HUES48 (cell line): ENCODE results near the gene LRP6.

Experiments used
- H3K27ac ChIP-seq: one replicate; pipeline ENCODE4 v1.7.0; 2013; ENCODE audit warnings: low read depth, low read length, inconsistent platforms
- H3K27me3 ChIP-seq: 2 replicates; pipeline ENCODE4 v1.6.1; 2013; ENCODE audit warnings: mild to moderate bottlenecking, low read length; ENCODE audit not compliant: control insufficient read depth, insufficient read depth
- H3K36me3 ChIP-seq: 2 replicates; pipeline ENCODE4 v1.6.1; 2013; ENCODE audit warnings: low read length; ENCODE audit not compliant: control insufficient read depth, insufficient read depth
- H3K4me1 ChIP-seq: 2 replicates; pipeline ENCODE4 v1.6.1; 2013; ENCODE audit warnings: mild to moderate bottlenecking, low read length; ENCODE audit not compliant: control insufficient read depth, insufficient read depth
- H3K4me3 ChIP-seq: 2 replicates; pipeline ENCODE4 v1.5.1; 2013; ENCODE audit warnings: mild to moderate bottlenecking, low read depth, low read length
- H3K9ac ChIP-seq: 2 replicates; pipeline ENCODE4 v1.6.1; 2013; ENCODE audit warnings: mild to moderate bottlenecking, low read depth, low read length, moderate library complexity
- H3K9me3 ChIP-seq: 2 replicates; pipeline ENCODE4 v1.6.1; 2013; ENCODE audit warnings: low read length; ENCODE audit not compliant: control insufficient read depth, insufficient read depth

LRP6 gene

DNA sequence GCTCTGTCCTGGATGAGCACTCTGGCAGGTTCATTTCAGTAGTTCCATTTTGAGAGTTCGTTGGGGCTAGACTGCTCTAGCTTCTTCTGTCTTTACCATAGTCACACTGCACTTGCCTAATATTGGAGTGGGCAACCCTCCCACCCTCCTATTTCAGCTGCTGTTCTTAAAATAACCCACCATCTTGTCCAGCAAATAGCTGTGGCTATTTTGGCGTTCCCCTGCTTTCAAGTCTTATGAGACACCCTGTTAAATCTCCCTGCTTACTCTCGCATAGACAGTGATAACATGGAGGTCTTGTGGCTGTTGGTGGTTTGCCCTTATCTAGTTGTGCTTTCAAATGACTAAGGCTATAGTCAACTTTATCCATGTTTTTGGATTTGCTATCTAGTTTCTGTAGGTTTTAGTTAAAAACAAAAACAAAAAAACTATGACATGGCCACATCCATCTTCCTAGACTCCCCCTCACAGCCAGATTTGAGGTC, 65.5 kb downstream of the LRP6 start:
- Histone ChIP-seq H3K9me3 (no peaks in the 10 kb centered on the region), H3K27ac (no peak overlapping the region), H3K36me3 (peaks cover 45% of the 10 kb centered on the region), H3K9ac (no peak overlapping the region), H3K27me3 (no peaks in the 10 kb centered on the region), H3K4me1 (no peaks in the 10 kb centered on the region), H3K4me3 (no peak overlapping the region)

DNA sequence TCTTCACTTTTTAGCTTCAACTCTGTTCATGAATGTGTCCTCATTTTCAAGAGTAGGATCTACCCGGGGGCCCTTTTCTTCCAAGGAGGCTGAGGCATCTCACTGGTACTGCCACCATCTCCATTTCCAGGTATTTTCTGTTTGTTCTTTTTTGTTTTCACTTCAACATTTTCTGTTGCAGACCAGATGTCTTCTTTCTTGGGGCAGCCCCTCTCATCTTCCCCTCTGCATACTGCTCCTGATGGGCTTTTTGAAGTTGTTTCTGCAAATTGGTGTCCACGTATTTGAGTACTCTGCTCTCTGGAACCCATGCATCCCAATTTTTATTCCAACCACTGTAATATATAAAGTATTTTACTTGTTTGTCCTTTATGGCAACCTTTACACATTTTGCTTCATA, 66.5 kb downstream of the LRP6 start:
- no peak overlapping the region for H3K4me3 ChIP-seq
- H3K36me3 ChIP-seq = peaks cover 45% of the 10 kb centered on the region
- no peaks in the 10 kb centered on the region for H3K4me1 ChIP-seq
- no peaks in the 10 kb centered on the region for H3K27me3 ChIP-seq
- H3K27ac ChIP-seq = no peak overlapping the region
- H3K9ac ChIP-seq = no peak overlapping the region
- H3K9me3 ChIP-seq = no peaks in the 10 kb centered on the region

- H3K27me3 ChIP-seq = no peaks in the 10 kb centered on the region
- no peak overlapping the region for H3K4me3 ChIP-seq
- H3K27ac ChIP-seq = no peak overlapping the region
- no peak overlapping the region for H3K9ac ChIP-seq
- peaks cover 45% of the 10 kb centered on the region for H3K36me3 ChIP-seq
- no peaks in the 10 kb centered on the region for H3K4me1 ChIP-seq
- no peaks in the 10 kb centered on the region for H3K9me3 ChIP-seq
Observed at GRCh38 chr12:12198124-12198523, 68.7 kb downstream of the LRP6 start.

DNA sequence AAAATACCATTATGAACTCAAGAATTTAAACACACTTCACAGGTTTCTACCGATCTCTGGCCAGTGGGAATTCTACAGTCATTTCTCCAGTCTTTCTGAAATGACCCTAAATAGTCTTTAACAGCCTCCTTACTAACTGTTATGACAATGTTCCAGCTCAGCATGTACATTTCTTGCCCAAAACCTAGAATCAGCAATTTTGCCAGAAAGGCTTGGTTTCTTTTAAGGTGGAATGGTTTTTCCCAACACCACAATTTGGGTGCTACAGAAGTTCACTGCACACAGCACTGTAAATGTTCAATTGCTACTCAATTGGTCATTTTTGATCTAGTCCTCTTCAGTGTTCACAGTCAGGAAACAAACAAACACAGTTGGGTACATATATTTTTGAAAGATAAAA, 69.7 kb downstream of the LRP6 start:
- H3K4me3 ChIP-seq = no peak overlapping the region
- H3K27ac ChIP-seq = no peak overlapping the region
- peaks cover 37% of the 10 kb centered on the region for H3K36me3 ChIP-seq
- H3K9ac ChIP-seq = no peak overlapping the region
- H3K4me1 ChIP-seq = no peaks in the 10 kb centered on the region
- H3K27me3 ChIP-seq = no peaks in the 10 kb centered on the region
- no peaks in the 10 kb centered on the region for H3K9me3 ChIP-seq

DNA sequence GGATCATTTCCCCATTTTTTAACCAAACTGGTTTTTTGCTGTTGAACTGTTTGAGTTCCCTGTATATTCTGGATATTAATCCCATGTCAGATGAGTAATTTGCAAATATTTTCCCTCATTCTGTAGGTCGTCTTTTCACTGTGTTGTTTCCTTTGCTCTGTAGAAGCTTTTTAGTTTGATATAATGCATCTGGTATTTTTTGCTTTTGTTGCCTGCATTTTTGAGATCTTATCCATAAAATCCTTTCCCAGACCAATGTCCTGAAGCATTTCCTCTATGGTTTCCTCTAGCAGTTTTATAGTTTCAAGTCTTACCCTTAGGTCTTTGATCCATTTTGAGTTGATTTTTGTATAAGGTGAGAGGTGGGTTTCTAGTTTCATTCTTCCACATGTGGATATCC, 71.3 kb downstream of the LRP6 start:
- Histone ChIP-seq H3K4me1 (no peaks in the 10 kb centered on the region), H3K9ac (no peak overlapping the region), H3K27ac (no peak overlapping the region), H3K4me3 (no peak overlapping the region), H3K27me3 (no peaks in the 10 kb centered on the region), H3K9me3 (no peaks in the 10 kb centered on the region), H3K36me3 (peaks cover 23% of the 10 kb centered on the region)

GRCh38 chr12:12195081-12195480, 71.8 kb downstream of the LRP6 start:
- no peaks in the 10 kb centered on the region for H3K27me3 ChIP-seq
- no peaks in the 10 kb centered on the region for H3K4me1 ChIP-seq
- no peak overlapping the region for H3K27ac ChIP-seq
- H3K9me3 ChIP-seq = no peaks in the 10 kb centered on the region
- no peak overlapping the region for H3K9ac ChIP-seq
- H3K4me3 ChIP-seq = no peak overlapping the region
- peaks cover 19% of the 10 kb centered on the region for H3K36me3 ChIP-seq

GRCh38 chr12:12194206-12194605, 72.6 kb downstream of the LRP6 start:
- no peak overlapping the region for H3K27ac ChIP-seq
- H3K4me3 ChIP-seq = no peak overlapping the region
- no peaks in the 10 kb centered on the region for H3K9me3 ChIP-seq
- peaks cover 12% of the 10 kb centered on the region for H3K36me3 ChIP-seq
- no peaks in the 10 kb centered on the region for H3K27me3 ChIP-seq
- H3K9ac ChIP-seq = no peak overlapping the region
- H3K4me1 ChIP-seq = no peaks in the 10 kb centered on the region

GRCh38 chr12:12191008-12191407, 75.8 kb downstream of the LRP6 start:
- H3K9me3 ChIP-seq = no peaks in the 10 kb centered on the region
- H3K27me3 ChIP-seq = no peaks in the 10 kb centered on the region
- no peaks in the 10 kb centered on the region; the same call in 1 of the 2 replicates for H3K36me3 ChIP-seq
- no peak overlapping the region for H3K4me3 ChIP-seq
- no peak overlapping the region for H3K9ac ChIP-seq
- H3K27ac ChIP-seq = no peak overlapping the region
- H3K4me1 ChIP-seq = no peaks in the 10 kb centered on the region

- H3K9ac ChIP-seq = no peak overlapping the region
- no peaks in the 10 kb centered on the region for H3K4me1 ChIP-seq
- H3K36me3 ChIP-seq = no peaks in the 10 kb centered on the region; the same call in 1 of the 2 replicates
- no peaks in the 10 kb centered on the region for H3K27me3 ChIP-seq
- H3K9me3 ChIP-seq = no peaks in the 10 kb centered on the region
- no peak overlapping the region for H3K4me3 ChIP-seq
- H3K27ac ChIP-seq = no peak overlapping the region
Observed at GRCh38 chr12:12190087-12190809, 76.6 kb downstream of the LRP6 start.

GRCh38 chr12:12185414-12185813, 81.4 kb downstream of the LRP6 start:
- Histone ChIP-seq H3K27me3 (no peaks in the 10 kb centered on the region), H3K27ac (no peak overlapping the region), H3K4me1 (no peaks in the 10 kb centered on the region; the same call in 1 of the 2 replicates), H3K9ac (no peak overlapping the region), H3K9me3 (no peaks in the 10 kb centered on the region), H3K4me3 (no peak overlapping the region), H3K36me3 (peaks cover 26% of the 10 kb centered on the region)

DNA sequence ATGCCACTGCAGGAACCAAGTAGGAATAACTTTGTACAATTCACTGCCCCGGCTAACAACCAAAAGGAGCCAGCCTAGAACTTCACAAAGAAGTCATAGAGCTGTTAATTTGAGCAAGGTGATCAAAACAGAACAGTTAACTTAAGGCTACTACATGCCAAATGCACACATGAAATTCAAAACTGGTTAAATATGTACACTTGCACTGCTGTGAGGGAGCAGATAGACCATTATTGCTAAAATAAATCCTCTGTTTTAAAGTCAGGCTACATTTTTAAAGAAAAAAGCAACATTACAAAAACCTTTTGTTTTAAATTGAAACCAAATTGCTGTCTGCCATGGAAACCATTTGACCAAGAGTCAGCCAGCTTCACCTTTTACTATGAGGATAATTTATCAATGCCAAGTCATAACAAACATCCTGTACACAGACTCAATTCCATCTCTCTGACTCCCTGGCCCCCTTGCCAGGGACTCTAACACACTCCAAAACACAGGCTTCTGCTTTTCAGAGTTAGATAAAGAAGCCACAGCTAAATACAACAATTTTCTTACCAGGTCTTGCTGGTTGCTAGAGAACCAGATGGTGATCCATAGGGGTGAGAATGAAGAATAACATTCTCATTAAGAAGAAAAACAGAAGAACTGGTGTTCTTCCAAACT, 84.0 kb downstream of the LRP6 start:
- peaks cover 49% of the 10 kb centered on the region for H3K36me3 ChIP-seq
- no peaks in the 10 kb centered on the region for H3K9me3 ChIP-seq
- H3K27me3 ChIP-seq = no peaks in the 10 kb centered on the region
- H3K27ac ChIP-seq = no peak overlapping the region
- no peaks in the 10 kb centered on the region; the same call in 1 of the 2 replicates for H3K4me1 ChIP-seq
- H3K4me3 ChIP-seq = no peak overlapping the region
- no peak overlapping the region for H3K9ac ChIP-seq
